Stomach (tissue), 9 donors: ENCODE results near the gene VEPH1. TPM values are rescaled to one million over a fixed set of nuclear protein-coding genes. Genes with fewer than 3 reads are reported as not detected.

Source experiments
- DNase-seq, 2 donors: peaks; one replicate each; pipeline versions ENCODE4 v3.0.0 to v3.0.0-alpha.2; 2013 to 2019
- H3K27ac ChIP-seq, 5 donors: fragments of 200-600 bp in 4 of 5; sonication (generic) in 4 of 5; one replicate each; pipeline ENCODE4 v1.5.1; 2013 to 2019; ENCODE audit warnings: mild to moderate bottlenecking in 1 of 5, moderate library complexity in 1 of 5
- H3K27me3 ChIP-seq, 3 donors: fragments of 200-600 bp; sonication (generic); one replicate each; pipeline ENCODE4 v1.5.1; 2017 to 2019; ENCODE audit warnings: mixed run types in 1 of 3
- H3K36me3 ChIP-seq, 4 donors: fragments of 200-600 bp; sonication (generic); 1 replicate in 3 of 4; 2 replicates in 1 of 4; pipeline ENCODE4 v1.5.1; 2016 to 2019
- H3K4me1 ChIP-seq, 4 donors: fragments of 200-600 bp; sonication (generic); one replicate each; pipeline ENCODE4 v1.5.1; 2016 to 2019
- H3K4me3 ChIP-seq, 4 donors: fragments of 200-600 bp; sonication (generic) in 3 of 4; one replicate each; pipeline ENCODE4 v1.5.1; 2016 to 2019; ENCODE audit warnings: mild to moderate bottlenecking in 1 of 4
- H3K9me3 ChIP-seq, 4 donors: fragments of 200-600 bp; sonication (generic); one replicate each; pipeline ENCODE4 v1.5.1; 2016 to 2019
- EP300 ChIP-seq: sonication (generic); formaldehyde crosslinking; IDR thresholded peaks from one replicate; pipeline ENCODE4 v1.6.1; 2017; ENCODE audit warnings: antibody characterized with exemption
- POLR2A ChIP-seq, 4 donors: fragments of 450-650 bp; IDR thresholded peaks; one replicate each; pipeline ENCODE4 v1.6.1; 2016; ENCODE audit warnings: antibody characterized with exemption in 4 of 4, control low read depth in 2 of 4, mild to moderate bottlenecking in 1 of 4, moderate library complexity in 1 of 4
- POLR2AphosphoS5 ChIP-seq, 3 donors: sonication (generic); formaldehyde crosslinking; IDR thresholded peaks; one replicate each; pipeline ENCODE4 v1.6.1; 2016; ENCODE audit warnings: antibody characterized with exemption in 3 of 3
- WGBS, 5 donors: extraction: QIAGEN DNeasy Blood & Tissue Kit in 3 of 5; methylation state at CpG; one replicate each; pipeline versions ENCODE4 v1.1.5 to v1.1.7; 2013 to 2018; 5-methylcytosine and 5-hydroxymethylcytosine counted together
- intact Hi-C: fragments of 100-400 bp; cut with DNase I; formaldehyde crosslinking; loops from one replicate; pipeline ENCODE4 v1.15.1; 2023; ENCODE audit warnings: low total_unique reads
- polyA plus RNA-seq, 3 donors: library from polyadenylated mRNA; stranded (reverse); fragments of 200-250 nt; gene quantifications; one replicate each; pipeline ENCODE4 v1.2.3, GENCODE V29; 2013
- total RNA-seq, 5 donors: library from RNA; depleted of rRNA; stranded (reverse); fragments of >200 nt; gene quantifications; one replicate each; pipeline versions ENCODE4 v1.1.0 to v1.2.3, GENCODE V29; 2014 to 2016
- TF ChIP-seq, protein P1 (sequence below), 7 experiments: fragments of 450-650 bp in 4 of 7; fragments of 200-600 bp in 3 of 7; sonication (generic) in 3 of 7; IDR thresholded peaks; one replicate each; pipeline ENCODE4 v1.5.1; 2016 to 2019; ENCODE audit warnings: antibody characterized with exemption in 7 of 7, control low read depth in 2 of 7, mild to moderate bottlenecking in 1 of 7
- donor health status: healthy with polysubstance abuse.
- donor health status: Bipolar disorder and iron deficiency.
- donor health status: healthy.

The VEPH1 gene
- total and polyA plus RNA-seq, 8 donors = 0.58 to 9.4 (median 1.5) TPM; not detected in 1

DNA sequence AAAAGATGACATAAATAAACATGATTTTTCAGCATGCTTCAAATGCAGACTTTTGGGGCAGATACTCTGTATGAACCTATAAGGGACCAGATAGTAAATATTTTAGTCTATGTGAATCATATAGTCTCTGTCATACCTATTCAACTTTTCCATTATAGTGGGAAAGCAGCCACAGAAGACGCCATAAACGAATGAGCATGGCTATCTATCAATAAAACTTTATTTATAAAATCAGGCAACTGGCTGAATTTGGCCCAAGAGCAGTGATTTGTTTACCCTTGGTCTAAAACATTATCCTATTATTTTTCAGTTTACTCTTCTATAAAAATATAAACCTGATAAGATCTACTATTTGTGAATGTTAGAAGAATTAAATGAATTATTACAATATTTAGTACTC, 25.9 kb upstream of the VEPH1 start:
- DNase-seq = no peak
- peaks cover 0 to 6% (median 0%) of the 10 kb centered on the region in 4 donors for H3K4me1 ChIP-seq
- H3K36me3 ChIP-seq = no peaks in the 10 kb centered on the region
- no peak for TF ChIP-seq POLR2AphosphoS5 (IDR thresholded peaks at IDR 0.05)
- no peak for TF ChIP-seq POLR2A (IDR thresholded peaks at IDR 0.05)
- TF ChIP-seq, protein P1, sequence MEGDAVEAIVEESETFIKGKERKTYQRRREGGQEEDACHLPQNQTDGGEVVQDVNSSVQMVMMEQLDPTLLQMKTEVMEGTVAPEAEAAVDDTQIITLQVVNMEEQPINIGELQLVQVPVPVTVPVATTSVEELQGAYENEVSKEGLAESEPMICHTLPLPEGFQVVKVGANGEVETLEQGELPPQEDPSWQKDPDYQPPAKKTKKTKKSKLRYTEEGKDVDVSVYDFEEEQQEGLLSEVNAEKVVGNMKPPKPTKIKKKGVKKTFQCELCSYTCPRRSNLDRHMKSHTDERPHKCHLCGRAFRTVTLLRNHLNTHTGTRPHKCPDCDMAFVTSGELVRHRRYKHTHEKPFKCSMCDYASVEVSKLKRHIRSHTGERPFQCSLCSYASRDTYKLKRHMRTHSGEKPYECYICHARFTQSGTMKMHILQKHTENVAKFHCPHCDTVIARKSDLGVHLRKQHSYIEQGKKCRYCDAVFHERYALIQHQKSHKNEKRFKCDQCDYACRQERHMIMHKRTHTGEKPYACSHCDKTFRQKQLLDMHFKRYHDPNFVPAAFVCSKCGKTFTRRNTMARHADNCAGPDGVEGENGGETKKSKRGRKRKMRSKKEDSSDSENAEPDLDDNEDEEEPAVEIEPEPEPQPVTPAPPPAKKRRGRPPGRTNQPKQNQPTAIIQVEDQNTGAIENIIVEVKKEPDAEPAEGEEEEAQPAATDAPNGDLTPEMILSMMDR (IDR thresholded peaks at IDR 0.05) = no peak
- TF ChIP-seq EP300 = no peak
- no peak overlapping the region for H3K27ac ChIP-seq
- no peaks in the 10 kb centered on the region for H3K9me3 ChIP-seq
- 88 to 96% (median 92%) methylated on average over 2 of the region's 2 CpGs for WGBS, 5 donors
- no peaks in the 10 kb centered on the region for H3K27me3 ChIP-seq
- no peak overlapping the region for H3K4me3 ChIP-seq
- intact Hi-C loops = no loop called here

DNA sequence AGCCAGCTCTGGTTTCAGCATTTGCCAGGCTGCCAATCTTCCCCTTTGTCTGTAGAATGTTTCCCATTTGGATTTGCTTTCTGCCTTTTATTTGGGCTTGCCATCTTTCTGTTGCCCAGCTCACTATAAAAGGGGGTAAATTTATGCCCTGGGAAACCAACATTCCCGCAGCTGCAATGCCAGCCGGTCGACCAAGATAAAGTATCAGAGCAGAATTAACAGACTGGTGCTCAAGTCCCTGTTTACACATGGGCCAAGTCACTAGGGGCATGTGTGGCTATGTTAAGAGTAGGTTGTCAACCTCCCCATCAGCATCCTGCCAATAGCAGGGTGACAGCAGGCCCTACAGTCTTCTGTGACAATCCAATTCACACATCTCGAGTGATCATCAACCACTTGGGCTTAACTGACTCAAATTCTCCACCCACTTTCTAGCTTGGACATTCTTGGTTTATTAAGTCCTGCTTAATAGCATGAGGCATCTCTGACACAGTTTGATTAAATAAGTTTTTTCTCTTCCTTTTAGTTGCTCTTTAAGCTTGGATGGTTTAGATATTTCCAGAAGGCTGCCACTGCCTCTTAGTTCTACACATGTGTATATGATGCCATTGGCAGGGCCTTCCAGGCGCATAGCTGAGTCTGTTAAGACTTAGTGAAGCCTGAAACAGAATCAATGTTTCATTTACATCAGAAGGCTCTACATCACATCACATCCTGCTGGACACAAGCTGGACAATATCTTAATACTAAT, 24.1 kb upstream of the VEPH1 start:
- TF ChIP-seq, protein P1 (IDR thresholded peaks at IDR 0.05) = no peak
- TF ChIP-seq EP300 = no peak
- TF ChIP-seq POLR2A (IDR thresholded peaks at IDR 0.05) = no peak
- no peak for TF ChIP-seq POLR2AphosphoS5 (IDR thresholded peaks at IDR 0.05)
- Histone ChIP-seq H3K27ac (no peak overlapping the region), H3K4me3 (no peak overlapping the region), H3K9me3 (no peaks in the 10 kb centered on the region), H3K27me3 (no peaks in the 10 kb centered on the region), H3K36me3 (no peaks in the 10 kb centered on the region), H3K4me1 (peaks cover 0 to 3% (median 0%) of the 10 kb centered on the region in 4 donors)
- intact Hi-C loops = no loop called here
- WGBS, 5 donors = 55 to 63% (median 60%) methylated on average over 5 of the region's 5 CpGs
- DNase-seq = no peak

DNA sequence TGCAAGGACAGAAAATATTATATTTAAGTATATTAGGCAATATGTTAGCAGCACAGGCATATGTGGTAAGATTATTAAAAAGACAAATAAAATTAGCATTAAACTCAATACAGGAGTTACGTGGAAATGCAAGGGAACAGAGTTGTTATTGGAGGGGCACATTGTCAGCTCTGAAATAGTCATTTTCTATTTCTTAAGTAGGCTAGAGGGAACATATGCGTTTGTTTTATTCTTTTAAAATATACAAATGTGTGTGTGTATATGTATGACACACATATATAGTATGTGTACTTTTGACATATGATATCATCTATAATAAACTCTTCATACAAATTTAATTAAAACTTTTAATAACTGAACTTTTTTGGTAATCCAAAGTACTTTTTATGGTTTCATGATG, 22.8 kb upstream of the VEPH1 start:
- WGBS, 5 donors = 87 to 93% (median 89%) methylated on average over 2 of the region's 2 CpGs
- Histone ChIP-seq H3K27ac (no peak overlapping the region), H3K9me3 (no peaks in the 10 kb centered on the region), H3K4me1 (peaks cover 0 to 3% (median 0%) of the 10 kb centered on the region in 4 donors), H3K4me3 (no peak overlapping the region), H3K27me3 (no peaks in the 10 kb centered on the region), H3K36me3 (no peaks in the 10 kb centered on the region)
- TF ChIP-seq POLR2A (IDR thresholded peaks at IDR 0.05) (no peak), POLR2AphosphoS5 (IDR thresholded peaks at IDR 0.05) (no peak), EP300 (no peak)
- TF ChIP-seq, protein P1 (IDR thresholded peaks at IDR 0.05) = no peak
- intact Hi-C loops = no loop called here
- no peak for DNase-seq

DNA sequence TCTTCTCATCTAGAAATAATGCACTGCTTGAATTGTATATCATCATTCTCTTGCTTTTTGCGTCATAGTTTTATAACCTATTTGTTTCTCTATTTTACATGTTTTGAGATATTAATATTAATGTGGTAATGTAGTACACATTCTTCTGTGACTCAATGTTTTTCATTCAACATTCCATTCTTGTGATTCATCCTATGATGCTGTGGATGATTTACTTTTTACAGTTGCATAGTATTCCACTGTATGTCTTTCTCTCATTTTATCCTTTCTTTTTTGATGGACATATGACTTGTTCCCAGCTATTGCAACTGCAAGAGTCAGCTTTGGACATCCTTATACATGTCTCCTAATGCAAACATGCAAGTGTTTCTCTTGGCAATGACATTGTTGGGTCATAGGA, 20.6 kb upstream of the VEPH1 start:
- Histone ChIP-seq H3K27me3 (no peaks in the 10 kb centered on the region), H3K36me3 (no peaks in the 10 kb centered on the region), H3K4me1 (peaks cover 0 to 3% (median 0%) of the 10 kb centered on the region in 4 donors), H3K4me3 (no peak overlapping the region), H3K27ac (no peak overlapping the region), H3K9me3 (no peaks in the 10 kb centered on the region)
- no peak for TF ChIP-seq POLR2AphosphoS5 (IDR thresholded peaks at IDR 0.05)
- TF ChIP-seq, protein P1 (IDR thresholded peaks at IDR 0.05) = no peak
- TF ChIP-seq POLR2A (IDR thresholded peaks at IDR 0.05) = no peak
- no peak for TF ChIP-seq EP300
- intact Hi-C loops = no loop called here
- WGBS, 5 donors = 95 to 100% (median 97%) methylated on average over 1 of the region's 1 CpG
- no peak for DNase-seq
